Left ventricle myocardium superior (tissue), 1 donor: ENCODE measurements around the gene OR4D11. TPM values are rescaled to one million over a fixed set of nuclear protein-coding genes. Genes with fewer than 3 reads are reported as not detected.
"Not testable (repeated sequence)": the region's sequence is repeated elsewhere in the genome, so short reads cannot be mapped to it uniquely, and the experiment has no call there.

Experiments used
- ATAC-seq: fragments of 200-7000 bp; cut with Tn5 transposase; one replicate; pipeline ENCODE4 v1.9.1; 2020; ENCODE audit warnings: mild to moderate bottlenecking, moderate library complexity
- DNase-seq: peaks from one replicate; pipeline ENCODE4 v3.0.0-alpha.2; 2020
- intact Hi-C: fragments of 100-400 bp; cut with micrococcal nuclease; formaldehyde crosslinking; loops from one replicate; pipeline ENCODE4 v1.11.0; 2022
- total RNA-seq: library from RNA; stranded (reverse); fragmentation: NEBNext Ultra II Directional; extraction: Animal tissue kit (Norgen Biotek cat#: 25700); gene quantifications from one replicate; pipeline ENCODE4 v1.2.1, GENCODE V29; 2021
- donor health status: DM: no; HTN: yes; CAD: no; lungs with severe emphysema.

OR4D11 gene
- total RNA-seq, 1 donor from 2014 or later: not detected

DNA sequence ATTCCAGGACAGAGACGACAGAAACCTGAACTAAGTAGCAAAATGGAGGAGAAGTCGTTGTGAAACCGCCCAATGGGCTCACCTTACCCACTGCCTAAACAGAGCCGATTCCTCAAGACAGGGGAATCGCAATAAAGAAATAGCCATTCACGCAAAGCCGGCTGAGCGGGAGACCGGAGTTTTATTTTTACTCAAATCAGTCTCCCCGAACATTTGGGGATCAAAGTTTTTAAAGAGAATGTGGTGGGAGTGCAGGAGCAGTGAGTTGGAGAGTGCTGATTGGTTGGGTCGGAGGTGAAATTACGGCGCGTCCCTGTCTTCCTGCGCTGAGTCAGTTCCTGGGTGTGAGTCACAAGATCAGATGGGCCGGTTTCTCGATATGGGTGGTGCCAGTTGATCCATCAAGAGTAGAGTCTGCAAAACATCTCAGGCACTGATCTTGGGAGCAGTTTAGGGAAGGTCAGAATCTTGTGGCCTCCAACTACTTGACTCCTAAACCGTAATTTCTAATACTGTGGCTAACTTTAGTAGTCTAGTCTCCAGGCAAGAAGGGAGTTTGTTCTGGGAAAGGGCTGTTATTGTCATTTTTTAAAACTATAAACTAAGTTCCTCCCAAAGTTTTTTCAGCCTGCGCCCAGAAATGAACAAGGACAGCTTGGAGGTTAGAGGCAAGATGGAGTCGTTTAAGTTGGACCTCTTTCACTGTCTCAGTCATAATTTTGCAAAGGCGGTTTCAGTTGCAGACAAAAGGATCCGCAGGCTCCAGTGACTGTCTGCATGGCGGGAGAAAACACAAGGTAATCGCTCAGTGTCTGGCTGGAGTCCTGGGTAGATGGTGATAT, 42.0 kb downstream of the OR4D11 start:
- ATAC-seq (no peak), DNase-seq (no peak)
- intact Hi-C loops: no loop called here

DNA sequence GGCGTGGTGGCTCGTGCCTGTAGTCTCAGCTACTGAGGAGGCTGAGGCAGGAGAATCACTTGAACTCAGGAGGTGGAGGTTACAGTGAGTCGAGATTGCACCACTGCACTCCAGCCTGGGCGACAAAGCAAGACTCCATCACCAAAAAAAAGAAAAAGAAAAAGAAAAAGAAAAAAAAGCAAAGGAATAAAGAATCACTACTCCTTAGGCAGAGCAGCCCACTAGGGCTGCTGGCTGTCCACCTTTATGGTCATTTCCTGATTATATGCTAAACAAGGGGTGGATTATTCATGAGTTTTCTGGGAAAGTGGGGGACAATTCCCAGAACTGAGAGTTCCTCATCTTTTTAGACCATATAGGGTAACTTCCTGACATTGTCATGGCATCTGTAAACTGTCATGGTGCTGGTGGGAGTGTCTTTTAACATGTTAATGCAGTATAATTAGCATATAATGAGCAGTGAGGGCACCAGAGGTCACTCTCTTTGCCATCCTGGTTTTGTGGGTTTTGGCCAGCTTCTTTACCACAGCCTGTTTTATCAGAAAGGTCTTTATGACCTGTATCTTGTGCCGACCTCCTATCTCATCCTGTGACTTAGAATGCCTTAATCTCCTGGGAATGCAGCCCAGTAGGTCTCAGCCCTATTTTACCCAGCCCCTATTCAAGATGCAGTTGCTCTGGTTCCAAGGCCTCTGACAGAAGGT, 44.4 kb downstream of the OR4D11 start:
- DNase-seq, ATAC-seq, intact Hi-C loops: not testable (repeated sequence)

DNA sequence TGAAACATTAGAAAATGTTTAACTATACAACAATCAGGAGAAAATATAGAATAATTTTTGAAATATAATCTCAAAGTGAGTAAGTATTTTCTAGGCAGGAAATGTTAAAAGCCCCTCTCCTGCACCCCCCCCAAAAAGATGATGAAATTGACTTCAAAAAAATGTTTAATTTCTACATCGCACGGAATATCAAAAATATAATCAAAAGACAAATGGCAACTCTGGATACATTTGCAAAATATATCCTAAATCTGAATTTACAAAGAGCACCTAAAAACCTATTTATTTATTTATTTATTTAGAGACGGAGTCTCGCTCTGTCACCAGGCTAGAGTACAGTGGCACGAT, 44.9 kb downstream of the OR4D11 start:
- intact Hi-C loops: no loop called here
- DNase-seq (no peak), ATAC-seq (no peak)

DNA sequence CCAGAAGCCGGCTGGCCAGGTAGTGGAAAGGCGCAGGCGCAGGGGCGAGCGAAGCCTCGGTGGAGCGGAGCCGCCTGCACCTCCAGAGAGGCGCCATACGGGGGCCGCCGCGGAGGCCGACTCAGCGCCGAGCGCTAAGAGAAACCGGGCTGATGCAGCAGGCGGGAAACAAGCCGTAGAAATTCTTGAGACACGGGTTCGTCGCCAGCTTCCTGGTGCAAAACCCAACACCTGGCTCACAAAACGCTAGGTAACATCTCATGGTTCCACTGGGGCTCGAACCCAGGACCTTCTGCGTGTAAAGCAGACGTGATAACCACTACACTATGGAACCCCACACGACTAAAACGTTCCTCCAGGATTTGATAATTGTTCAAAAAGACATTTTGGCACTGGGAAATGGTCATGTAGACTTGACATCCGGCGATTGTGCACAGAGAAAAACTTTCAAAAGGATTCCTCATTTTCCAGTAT, 47.0 kb downstream of the OR4D11 start:
- ATAC-seq (peak; percentile 86), DNase-seq (peak; percentile 76)
- intact Hi-C loops: no loop called here

DNA sequence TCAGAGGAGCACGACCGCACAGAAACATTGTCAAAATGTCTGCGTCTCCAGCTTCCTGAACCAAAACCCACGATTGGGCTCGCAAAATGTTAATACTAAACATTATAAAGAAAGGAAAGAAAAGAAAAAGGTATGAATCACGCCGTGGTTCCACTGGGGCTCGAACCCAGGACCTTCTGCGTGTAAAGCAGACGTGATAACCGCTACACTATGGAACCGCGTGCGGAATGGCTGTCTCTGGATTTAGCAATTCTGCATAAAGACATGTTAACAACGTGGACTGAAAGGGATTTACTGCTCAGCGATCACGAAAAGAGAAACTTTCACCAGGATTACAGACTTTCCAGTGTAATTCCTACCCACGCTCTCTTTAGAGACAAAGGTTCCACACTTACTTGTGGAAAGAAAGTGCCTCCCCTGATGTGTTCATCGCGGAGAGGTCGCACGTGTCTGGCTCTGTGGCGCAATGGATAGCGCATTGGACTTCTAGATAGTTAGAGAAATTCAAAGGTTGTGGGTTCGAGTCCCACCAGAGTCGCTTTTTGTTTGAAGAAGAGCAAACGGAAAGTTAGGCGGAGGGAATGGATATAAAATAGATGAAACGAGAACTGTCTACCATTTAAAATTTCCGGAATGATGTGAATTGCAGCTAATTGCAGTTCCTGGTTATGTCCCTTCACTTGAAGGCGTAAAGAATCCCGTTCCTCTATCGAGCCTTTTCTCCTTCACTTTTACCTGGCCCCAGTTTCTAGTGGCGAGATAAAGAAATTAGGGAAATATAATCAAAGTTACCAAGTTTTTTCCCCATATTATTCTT, 47.7 kb downstream of the OR4D11 start:
- intact Hi-C loops: no loop called here
- peak; percentile 81 for ATAC-seq

DNA sequence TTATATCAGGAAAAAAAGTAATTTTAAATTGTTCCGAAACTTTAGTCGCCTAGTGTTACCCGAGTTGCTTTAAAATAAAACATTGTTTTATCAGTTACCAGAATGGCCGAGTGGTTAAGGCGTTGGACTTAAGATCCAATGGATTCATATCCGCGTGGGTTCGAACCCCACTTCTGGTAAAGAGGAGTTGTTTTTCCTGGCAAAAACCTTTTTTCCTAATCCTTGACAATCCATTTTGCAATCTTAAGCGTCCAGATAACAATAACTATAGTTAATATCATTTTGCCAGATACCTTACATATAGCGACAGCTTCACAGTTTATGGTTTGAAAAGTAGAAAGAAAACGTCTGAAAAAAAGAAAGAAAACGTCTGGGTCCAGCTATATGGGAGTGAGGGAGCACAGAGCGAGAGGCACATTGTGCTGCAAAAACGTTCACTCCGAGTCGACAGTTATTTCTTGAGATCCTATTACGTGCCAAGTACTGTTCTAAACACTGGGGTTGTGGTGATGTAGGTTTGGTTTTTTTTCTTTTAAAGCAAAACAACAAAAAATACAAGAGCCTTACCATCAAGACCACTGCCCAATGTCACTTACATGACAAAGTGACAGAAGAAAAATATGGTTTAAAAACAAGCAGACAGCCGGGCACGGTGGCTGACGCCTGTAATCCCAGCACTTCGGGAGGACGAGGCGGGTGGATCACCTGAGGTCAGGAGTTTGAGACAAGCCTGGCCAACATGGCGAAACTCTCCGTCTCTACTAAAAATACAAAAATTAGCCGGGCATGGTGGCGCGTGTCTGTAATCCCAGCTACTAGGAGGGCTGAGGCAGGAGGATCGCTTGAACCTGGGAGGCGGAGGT, 48.5 kb downstream of the OR4D11 start:
- peak; percentile 31 for ATAC-seq
- intact Hi-C loops: no loop called here

More for the DNA sequence above, 47.7 kb downstream of the OR4D11 start:
- DNase-seq: peak; percentile 72

DNA sequence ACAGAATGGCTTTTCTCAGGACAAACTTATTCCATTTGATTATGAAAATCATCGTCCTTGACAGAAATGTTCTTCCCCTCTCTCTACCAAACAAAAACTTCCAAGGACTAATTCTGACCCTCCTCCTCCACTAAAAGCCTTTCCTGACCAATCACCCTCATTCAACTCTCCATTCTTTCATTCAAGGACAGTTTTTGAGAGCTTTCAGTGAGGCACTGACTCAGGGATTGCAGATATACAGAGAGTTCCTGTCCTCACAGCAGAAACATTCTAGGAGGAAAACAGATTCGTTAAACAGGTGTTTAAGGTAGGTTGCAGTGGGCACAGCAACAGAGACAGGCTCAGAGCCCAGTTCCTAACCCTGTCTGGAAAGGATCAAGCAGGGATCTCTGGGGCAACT, 49.5 kb downstream of the OR4D11 start:
- ATAC-seq: no peak

More for the DNA sequence above, 48.5 kb downstream of the OR4D11 start:
- DNase-seq: no peak

DNA sequence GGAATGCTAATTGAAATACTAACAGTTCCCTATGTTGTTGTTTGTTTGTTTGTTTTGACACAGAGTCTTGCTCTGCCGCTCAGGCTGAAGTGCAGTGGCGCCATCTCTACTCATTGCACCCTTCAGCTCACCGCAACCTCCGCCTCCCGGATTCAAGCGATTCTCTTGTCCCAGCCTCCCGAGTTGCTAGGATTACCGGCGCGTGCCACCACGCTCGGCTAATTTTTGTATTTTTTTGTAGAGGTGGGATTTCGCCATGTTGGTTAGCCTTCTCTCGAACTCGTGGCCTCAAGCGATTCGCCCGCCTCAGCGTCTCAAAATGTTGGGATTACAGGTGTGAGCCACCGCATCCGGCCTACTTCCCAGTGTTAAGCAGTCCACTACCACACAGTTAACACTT, 49.9 kb downstream of the OR4D11 start:
- intact Hi-C loops: no loop called here
- no peak for DNase-seq
- ATAC-seq: no peak

More for the DNA sequence above, 49.5 kb downstream of the OR4D11 start:
- intact Hi-C loops: no loop called here
- DNase-seq: no peak

Other genes starting within 250 kb of the OR4D11 start
- gene OR5AN1, start 144.7 kb upstream of the OR4D11 start, total RNA-seq: not detected
- not detected for gene OR5A2, start 77.2 kb upstream of the OR4D11 start, total RNA-seq
- gene OR5A1, start 67.1 kb upstream of the OR4D11 start, total RNA-seq: not detected
- gene OR4D6, start 46.6 kb upstream of the OR4D11 start, total RNA-seq: not detected
- gene OR4D10, start 30.3 kb upstream of the OR4D11 start, total RNA-seq: not detected
- gene OR4D9, start 8.0 kb downstream of the OR4D11 start, total RNA-seq: not detected
- 40.9 TPM for gene OSBP, start 112.2 kb downstream of the OR4D11 start, total RNA-seq
- 24.5 TPM for gene PATL1, start 165.5 kb downstream of the OR4D11 start, total RNA-seq
- not detected for gene OR10V1, start 210.3 kb downstream of the OR4D11 start, total RNA-seq